M059J (cell line): ENCODE results near the gene ATG5. TPM values are rescaled to one million over a fixed set of nuclear protein-coding genes. Genes with fewer than 3 reads are reported as not detected.

Source experiments
- DNase-seq: peaks from one replicate; pipeline ENCODE4 v3.0.0-alpha.2; 2012; ENCODE audit warnings: low read depth
- total RNA-seq: library from RNA; depleted of rRNA; stranded (reverse); fragments of >200 nt; shearing (Covaris generic); gene quantifications from 2 replicates; pipeline ENCODE4 v1.2.3, GENCODE V29; 2014

The ATG5 gene
- total RNA-seq, 1 experiment from 2014 or later: 110 TPM

GRCh38 chr6:106223300-106223930, 102.1 kb downstream of the ATG5 start:
- peak; percentile 79 for DNase-seq

- no peak for DNase-seq
These were observed 105.1 kb downstream of the ATG5 start for GRCh38 chr6:106220485-106220884.

DNA sequence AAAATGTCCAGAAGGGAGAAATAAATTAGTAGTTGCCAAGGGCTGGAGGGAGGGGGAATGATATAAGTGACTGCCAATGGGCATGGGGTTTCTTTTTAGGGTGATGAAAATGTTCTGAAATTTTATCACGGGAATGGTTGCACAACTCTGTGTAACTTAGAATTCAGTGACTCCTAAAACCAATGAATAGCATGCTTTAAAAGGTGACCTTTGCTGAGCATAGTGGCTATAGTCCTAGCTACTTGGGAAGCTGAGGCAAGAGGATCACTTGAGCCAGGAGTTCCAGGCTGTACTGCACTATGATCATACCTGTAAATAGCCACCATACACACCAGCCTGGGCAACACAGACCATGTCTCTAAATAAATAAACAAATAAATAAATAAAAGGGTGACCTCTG, 109.0 kb downstream of the ATG5 start:
- no peak for DNase-seq

DNA sequence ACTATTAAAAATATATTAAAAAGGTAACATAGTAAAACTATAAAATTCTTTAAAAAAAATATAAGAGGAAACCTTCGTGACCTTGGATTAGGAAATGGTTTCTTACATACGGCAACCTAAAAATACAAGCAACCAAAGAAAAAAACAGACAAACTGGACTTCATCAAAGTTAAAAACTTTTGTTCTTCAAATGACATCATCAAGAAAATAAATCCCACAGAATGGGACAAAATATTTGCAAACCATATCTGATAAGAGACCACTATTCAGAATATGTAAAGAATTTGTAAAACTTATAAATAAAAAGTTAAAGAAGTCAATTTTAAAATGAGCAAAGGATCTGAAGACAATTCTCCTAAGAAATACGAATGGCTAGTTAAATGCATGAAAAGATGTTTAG, 110.0 kb downstream of the ATG5 start:
- DNase-seq: no peak

DNA sequence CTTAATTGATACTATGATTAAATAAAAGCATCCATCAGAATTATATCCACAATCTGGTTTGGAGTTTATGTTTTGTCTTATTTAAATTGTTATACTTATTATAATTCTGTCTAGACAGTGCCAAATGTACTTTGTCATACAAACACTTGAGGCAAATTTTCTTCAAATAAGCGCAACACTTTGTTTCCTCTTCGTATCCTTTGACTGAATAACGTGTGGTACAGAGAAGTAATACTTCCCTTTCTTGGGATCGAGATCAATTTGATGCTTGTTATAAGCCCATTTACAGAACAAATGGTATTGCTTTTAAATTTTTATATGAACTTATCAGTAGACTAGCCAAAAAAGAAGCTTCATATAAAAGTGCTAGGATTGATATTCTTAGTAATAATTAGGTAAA, 111.0 kb downstream of the ATG5 start:
- no peak for DNase-seq

DNA sequence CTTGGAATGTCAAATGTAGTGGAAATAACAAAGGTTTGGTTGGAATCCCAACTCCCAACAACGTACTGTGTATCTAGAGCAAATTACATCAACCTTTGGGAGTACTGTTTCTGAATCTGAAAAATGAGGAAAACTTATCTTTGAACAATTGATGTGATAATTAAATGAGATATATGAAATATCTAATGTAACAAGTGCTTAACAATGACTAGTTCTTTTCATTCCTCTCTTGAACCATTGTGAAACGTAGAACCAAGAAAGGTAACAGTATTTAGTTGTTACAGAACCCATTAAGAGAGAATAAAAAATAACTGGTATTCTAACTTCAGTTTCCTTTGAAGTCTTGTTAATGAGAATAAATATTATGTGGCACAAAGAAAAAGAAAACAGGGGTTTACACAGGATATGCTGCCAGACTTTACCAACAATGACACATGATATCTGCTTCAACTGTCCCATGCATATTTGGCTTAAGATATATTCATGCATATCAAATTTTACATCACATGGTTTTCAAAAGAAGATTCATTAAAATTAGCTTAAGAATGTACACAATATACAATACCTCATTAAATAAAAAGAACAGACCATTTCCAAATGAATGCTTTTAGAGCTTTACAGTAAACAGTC, 111.8 kb downstream of the ATG5 start:
- no peak for DNase-seq

- DNase-seq: no peak
These were observed 113.0 kb downstream of the ATG5 start for GRCh38 chr6:106212576-106212975.

DNA sequence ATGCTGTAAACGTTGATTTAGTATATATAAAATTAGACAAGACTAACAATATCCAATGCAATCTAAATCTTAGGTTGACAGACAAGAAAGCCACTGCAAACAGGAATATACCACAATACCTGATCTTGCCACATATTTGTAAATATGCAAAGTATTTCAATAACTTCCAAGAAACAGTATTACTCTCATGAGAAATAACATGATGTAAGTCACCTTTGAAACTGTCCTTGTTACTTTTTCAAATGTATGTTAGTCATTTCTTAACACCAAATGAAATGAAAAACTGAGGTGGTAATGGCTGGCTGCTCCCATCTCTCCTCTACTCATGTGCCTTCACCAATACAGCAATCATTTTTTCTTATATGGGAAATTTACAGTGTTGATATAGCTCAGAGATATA, 118.7 kb downstream of the ATG5 start:
- DNase-seq: no peak

- DNase-seq: no peak
These were observed 120.6 kb downstream of the ATG5 start for GRCh38 chr6:106204961-106205360.

DNA sequence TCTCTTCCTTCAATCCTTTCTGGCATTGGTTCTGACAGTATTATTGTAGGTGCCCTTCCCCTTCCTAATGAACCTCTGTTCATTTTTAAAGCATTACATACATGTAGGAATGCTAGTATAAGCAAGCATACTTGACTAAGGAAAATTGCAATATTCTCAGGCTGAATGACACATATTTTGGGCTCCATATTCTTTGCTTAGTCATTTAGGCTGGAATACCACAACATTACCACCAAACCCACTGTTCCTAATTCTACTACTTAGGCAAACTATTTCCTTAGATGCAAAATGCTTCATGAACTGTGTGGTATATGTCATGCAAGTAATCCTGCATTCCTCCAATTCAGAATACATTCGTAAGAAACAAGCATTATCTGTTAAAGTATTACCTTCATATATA, 125.6 kb downstream of the ATG5 start:
- peak; percentile 96 for DNase-seq

GRCh38 chr6:106199331-106199730, 126.2 kb downstream of the ATG5 start:
- DNase-seq: no peak

GRCh38 chr6:106197441-106197840, 128.1 kb downstream of the ATG5 start:
- peak; percentile 41 for DNase-seq

DNA sequence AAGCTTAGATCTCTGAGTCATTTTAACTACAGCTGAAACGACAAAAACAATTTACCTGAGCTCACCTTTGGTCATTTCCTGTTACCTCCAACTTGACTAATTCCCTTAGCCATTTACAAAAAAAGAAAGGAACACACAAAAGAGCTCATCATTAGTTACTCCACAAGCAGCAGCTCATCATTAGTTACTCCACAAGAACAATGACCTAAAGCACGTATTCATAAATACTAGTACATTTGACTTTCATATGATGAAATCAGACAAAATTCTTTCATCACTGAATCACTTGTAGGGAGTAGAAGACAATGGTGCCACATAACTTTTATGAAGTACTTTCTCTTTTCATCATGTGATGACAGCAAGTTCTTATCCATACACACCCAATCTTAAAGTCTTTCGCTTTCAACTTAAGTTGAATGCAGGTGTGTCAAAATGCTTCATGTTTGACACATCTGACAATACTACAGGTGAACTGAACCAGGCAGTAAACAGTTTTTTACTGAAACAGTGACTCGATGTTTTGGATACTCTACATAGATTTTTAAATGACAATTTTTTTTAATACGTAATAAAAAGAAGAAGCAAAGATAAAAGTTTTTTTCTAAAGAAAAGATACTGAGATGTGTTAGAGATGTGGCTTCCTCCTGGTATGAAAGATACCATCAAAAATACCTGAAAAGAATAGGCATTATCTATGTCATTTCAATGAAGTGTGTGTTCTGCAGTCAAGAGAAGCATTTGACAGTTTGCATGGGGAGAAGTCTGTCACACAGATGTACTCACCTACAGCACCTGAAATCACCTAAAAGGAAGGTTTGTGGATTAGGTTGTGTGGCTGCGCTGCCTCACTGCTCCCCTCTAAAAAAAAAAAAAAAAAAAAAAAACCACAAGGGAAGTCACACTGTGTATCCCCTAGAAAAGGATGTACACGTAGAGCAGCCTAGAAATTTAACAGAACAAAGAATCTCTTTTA, 130.3 kb downstream of the ATG5 start:
- peak; percentile 83 for DNase-seq

DNA sequence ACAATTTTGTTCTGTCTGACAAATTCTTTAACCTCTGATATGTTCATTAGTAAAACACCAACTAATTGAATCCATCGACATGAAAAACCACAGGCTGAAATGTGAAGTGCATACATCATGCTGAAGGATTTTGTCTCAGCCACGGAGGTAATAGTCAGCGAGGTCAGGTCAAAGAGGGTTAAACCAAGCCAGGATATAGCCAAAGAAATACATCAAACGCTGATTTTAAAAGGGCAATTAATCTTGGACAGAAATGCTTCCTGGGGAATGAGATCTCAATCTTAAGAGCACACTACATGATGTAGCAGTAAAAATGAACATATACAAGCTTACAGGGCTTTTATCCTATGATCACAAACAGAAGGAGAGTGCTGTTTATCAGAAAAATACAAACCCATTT, 132.7 kb downstream of the ATG5 start:
- DNase-seq: peak; percentile 92

DNA sequence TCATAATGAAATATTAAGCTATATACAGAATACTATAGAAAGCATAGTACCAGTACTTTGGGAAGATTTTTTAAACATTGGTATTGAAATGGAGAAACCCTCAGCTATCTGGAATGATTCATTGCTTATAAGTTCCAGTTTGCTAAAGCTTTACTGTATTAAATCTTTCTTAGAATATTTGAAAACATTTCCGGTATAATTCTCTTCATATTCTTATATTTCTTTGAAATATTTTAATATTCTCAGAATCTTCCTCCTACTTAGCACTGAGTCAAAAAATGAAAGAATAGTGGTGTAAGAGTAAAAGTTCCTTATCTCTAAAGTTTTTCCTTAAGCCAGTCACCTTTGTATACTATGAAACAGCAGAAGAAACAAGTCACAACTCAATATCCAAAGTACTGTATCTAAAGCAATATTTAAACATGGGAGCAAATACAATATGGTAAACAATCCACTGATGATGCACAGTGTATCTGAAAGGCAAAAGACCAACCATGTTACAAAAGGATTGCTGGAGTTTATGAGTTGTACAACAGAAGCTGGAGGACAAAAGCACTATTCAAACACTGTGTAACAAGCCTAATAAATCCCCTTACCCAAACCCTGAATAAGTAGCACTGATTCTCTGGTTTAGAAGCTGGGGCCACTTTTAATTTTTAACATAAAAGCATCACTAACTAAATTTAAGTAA, 137.3 kb downstream of the ATG5 start:
- DNase-seq: no peak

DNA sequence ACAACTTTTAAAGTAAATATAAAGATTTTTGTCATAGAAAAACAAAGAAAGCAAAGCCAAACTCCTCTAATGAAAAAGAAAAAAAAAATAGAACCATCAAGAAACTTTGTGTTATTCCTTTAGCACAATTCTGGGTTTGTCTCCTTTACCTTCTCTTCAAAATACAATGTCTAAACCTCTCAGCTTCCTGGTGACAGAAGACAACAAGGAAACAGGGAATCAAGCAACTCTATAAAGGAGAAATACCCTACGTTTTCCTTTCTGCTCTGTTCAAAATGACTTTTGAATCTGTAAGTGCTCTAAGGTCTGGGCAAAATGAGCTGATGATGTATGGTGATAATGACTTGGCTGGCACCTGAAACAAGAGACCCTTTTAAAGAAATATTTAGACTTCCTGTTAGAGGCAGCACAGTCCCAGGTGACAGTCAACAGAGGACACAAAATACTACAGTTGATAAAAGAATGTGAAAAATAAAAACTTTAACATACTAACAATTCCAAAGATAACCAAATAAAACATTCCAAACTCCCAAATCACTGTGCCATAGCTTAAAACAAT, 138.1 kb downstream of the ATG5 start:
- DNase-seq: peak; percentile 35

DNA sequence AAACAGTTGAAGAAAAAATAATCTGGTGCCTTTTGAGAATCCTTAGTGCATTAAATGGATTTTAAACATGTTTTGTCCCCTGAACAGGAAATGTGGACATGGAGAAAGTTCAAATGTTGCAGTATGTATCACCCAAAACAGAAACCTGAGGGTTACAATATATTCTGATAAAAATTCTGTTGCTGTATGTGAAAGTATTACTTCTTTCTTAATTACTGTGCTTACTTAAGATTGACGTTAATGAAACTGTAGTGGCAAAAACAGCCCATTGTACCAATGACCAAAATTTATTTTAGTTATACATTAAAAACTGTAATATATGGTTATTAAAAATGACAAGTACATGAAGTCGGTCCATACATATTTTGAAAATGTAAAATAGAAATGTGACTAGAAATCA, 138.8 kb downstream of the ATG5 start:
- DNase-seq: no peak

DNA sequence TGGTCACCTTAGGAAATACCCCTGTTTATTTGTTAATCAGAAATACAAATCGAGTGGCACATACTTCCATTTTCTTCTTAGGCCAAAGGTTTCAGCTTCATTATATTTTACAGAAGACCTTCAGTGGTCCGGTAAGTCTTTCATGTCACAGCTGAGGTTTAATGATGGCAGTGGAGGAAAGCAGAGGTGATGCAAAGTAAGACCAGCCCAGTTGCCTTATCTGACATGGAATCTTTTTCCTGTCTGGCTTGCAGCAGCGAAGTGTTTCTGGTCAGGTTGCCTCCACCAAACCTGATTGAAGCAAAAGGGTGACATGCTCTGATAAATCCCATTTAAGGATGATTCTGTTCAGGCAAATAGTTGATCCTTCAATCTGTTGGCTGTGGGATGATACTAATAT, 139.4 kb downstream of the ATG5 start:
- no peak for DNase-seq

DNA sequence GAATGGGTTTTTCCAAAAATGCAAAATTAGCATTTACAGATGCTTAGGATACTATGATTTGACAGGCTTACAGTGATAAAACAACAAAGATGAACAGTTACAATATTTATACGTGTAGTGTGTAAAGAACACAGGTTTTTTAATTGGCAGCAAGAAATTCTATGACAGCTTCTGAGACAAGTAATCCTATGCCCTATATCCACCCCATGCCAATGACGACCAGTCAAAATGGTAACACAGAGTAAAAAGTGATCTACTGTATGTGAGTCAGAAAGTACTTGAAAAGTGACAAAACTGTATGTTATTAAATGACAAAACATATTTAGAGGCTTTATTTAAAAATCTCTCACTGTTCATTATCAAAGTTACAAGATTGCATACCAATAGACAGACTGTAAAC, 139.9 kb downstream of the ATG5 start:
- no peak for DNase-seq

- peak; percentile 69 for DNase-seq
These were observed 140.9 kb downstream of the ATG5 start for GRCh38 chr6:106184629-106185028.

- DNase-seq: no peak
These were observed 142.1 kb downstream of the ATG5 start for GRCh38 chr6:106183430-106183829.

DNA sequence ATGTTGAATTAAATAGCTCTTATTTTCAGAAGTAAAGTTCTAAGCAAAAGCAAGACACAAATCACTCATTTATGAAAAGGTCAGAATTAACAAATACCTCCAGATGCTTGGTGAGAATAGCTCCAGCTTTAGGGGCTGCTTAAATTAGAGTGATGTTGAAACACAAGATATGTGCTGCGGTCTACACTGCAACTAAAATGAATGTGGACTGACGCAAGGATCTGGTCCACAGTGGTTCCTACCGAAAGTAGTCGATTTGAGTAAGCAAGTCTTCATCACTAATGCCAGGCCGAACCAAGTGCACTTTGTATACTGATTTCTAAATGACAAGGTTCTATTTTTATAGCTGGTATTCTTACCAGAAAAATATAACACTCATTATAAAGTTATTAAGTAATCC, 143.1 kb downstream of the ATG5 start:
- peak; percentile 55 for DNase-seq
